HG03520 (cell line): ENCODE data around the gene TGM4.
"Not testable (repeated sequence)": the region's sequence is repeated elsewhere in the genome, so short reads cannot be mapped to it uniquely, and the experiment has no call there.

ENCODE experiments used
- ATAC-seq: cut with Tn5 transposase; IDR thresholded peaks from one replicate; pipeline ENCODE4 v1.9.1; 2021; ENCODE audit warnings: mild to moderate bottlenecking, moderate library complexity; ENCODE audit not compliant: unreplicated experiment

The TGM4 gene

GRCh38 chr3:44949770-44950169, 75.4 kb downstream of the TGM4 start:
- ATAC-seq, result not testable (repeated sequence)

GRCh38 chr3:44950275-44950734, 75.9 kb downstream of the TGM4 start:
- ATAC-seq, result no peak

GRCh38 chr3:44952689-44953088, 78.3 kb downstream of the TGM4 start:
- ATAC-seq, result no peak

GRCh38 chr3:44954304-44954703, 79.9 kb downstream of the TGM4 start:
- ATAC-seq, result no peak

GRCh38 chr3:44954962-44955361, 80.6 kb downstream of the TGM4 start:
- peak; percentile 80 for ATAC-seq

- ATAC-seq, result no peak
Measured at GRCh38 chr3:44955917-44956316, 81.5 kb downstream of the TGM4 start.

GRCh38 chr3:44957986-44958385, 83.6 kb downstream of the TGM4 start:
- ATAC-seq, result no peak

GRCh38 chr3:44958386-44958785, 84.0 kb downstream of the TGM4 start:
- ATAC-seq, result no peak

GRCh38 chr3:44960387-44961026, 86.1 kb downstream of the TGM4 start:
- no peak for ATAC-seq

GRCh38 chr3:44961888-44962287, 87.5 kb downstream of the TGM4 start:
- ATAC-seq, result no peak

- ATAC-seq, result no peak
Measured at GRCh38 chr3:44962621-44963393, 88.4 kb downstream of the TGM4 start.

GRCh38 chr3:44963571-44964325, 89.3 kb downstream of the TGM4 start:
- no peak for ATAC-seq
